Fibroblast of lung (primary cell): ENCODE measurements around the gene BAD. TPM values are rescaled to one million over a fixed set of nuclear protein-coding genes. Genes with fewer than 3 reads are reported as not detected.

Experiments used
- DNase-seq, 2 donors: peaks; one replicate each; pipeline versions ENCODE4 v3.0.0 to v3.0.0-alpha.2; 2010; ENCODE audit warnings: low read depth in 2 of 2
- H2AFZ ChIP-seq: 2 replicates; pipeline ENCODE4 v1.5.1; 2012; ENCODE audit warnings: low read length, control low read depth, inconsistent platforms
- H3K27ac ChIP-seq: 2 replicates; pipeline ENCODE4 v1.5.1; 2011; ENCODE audit warnings: low read length, control low read depth; ENCODE audit not compliant: insufficient read depth
- H3K27me3 ChIP-seq: 2 replicates; pipeline ENCODE4 v1.5.1; 2011; ENCODE audit warnings: mild to moderate bottlenecking, low read length; ENCODE audit not compliant: control insufficient read depth, insufficient read depth
- H3K36me3 ChIP-seq: 2 replicates; pipeline ENCODE4 v1.5.1; 2011; ENCODE audit warnings: low read length; ENCODE audit not compliant: control insufficient read depth, insufficient read depth
- H3K4me1 ChIP-seq: 2 replicates; pipeline ENCODE4 v1.5.1; 2011; ENCODE audit warnings: low read length; ENCODE audit not compliant: control insufficient read depth, insufficient read depth; ENCODE audit errors: extremely low read depth
- H3K4me2 ChIP-seq: 2 replicates; pipeline ENCODE4 v1.5.1; 2011; ENCODE audit warnings: low read length, control low read depth; ENCODE audit not compliant: insufficient read depth; ENCODE audit errors: extremely low read depth
- H3K4me3 ChIP-seq, 4 experiments: fragments of 200-600 bp in 1 of 4; sonication (generic) in 1 of 4; replicated peaks in 1 of 4; 2 replicates each; pipeline ENCODE4 v1.5.1; 2011 to 2016; ENCODE audit warnings: low read length in 4 of 4, low read depth in 3 of 4, mild to moderate bottlenecking in 3 of 4, control low read depth in 2 of 4, inconsistent platforms in 1 of 4, mixed read lengths in 1 of 4; ENCODE audit not compliant: insufficient read depth in 1 of 4; ENCODE audit errors: control extremely low read depth in 1 of 4
- H3K79me2 ChIP-seq: 2 replicates; pipeline ENCODE4 v1.5.1; 2012; ENCODE audit warnings: mild to moderate bottlenecking, low read length, inconsistent platforms; ENCODE audit not compliant: control insufficient read depth, insufficient read depth
- H3K9ac ChIP-seq: 2 replicates; pipeline ENCODE4 v1.5.1; 2011; ENCODE audit warnings: mild to moderate bottlenecking, low read length, control low read depth; ENCODE audit not compliant: insufficient read depth
- H3K9me3 ChIP-seq: 2 replicates; pipeline ENCODE4 v1.5.1; 2012; ENCODE audit warnings: low read depth, low read length; ENCODE audit not compliant: control insufficient read depth, insufficient read depth
- H4K20me1 ChIP-seq: 2 replicates; pipeline ENCODE4 v1.5.1; 2011; ENCODE audit warnings: low read length; ENCODE audit not compliant: control insufficient read depth, insufficient read depth; ENCODE audit errors: extremely low read depth
- CTCF ChIP-seq, 2 donors: IDR thresholded peaks in 1 of 2; conservative IDR thresholded peaks in 1 of 2; 1 replicate in 1 of 2; 2 replicates in 1 of 2; pipeline ENCODE4 v1.5.1; 2011 to 2012; ENCODE audit warnings: low read length in 2 of 2, control low read depth in 1 of 2, inconsistent platforms in 1 of 2, low read depth in 1 of 2, mild to moderate bottlenecking in 1 of 2
- EZH2 ChIP-seq: IDR thresholded peaks from 2 replicates; pipeline ENCODE4 v1.5.1; 2012; ENCODE audit warnings: low read length, control low read depth, mild to moderate bottlenecking; ENCODE audit errors: missing control alignments
- polyA plus RNA-seq, 2 donors: library from polyadenylated mRNA; depleted of rRNA in 1 of 2; stranded (reverse) in 1 of 2; unstranded in 1 of 2; fragments of >200 nt; gene quantifications; 2 replicates each; pipeline ENCODE4 v1.2.1, GENCODE V29; 2011 to 2012; ENCODE audit warnings: missing spikeins in 1 of 2
- total RNA-seq: library from RNA; depleted of rRNA; stranded (reverse); fragments of >200 nt; gene quantifications from 2 replicates; pipeline ENCODE4 v1.2.1, GENCODE V29; 2014

Gene BAD
- total and polyA plus RNA-seq, 2 donors (not counting 1 experiment from before 2014, with no cell fraction given): 31.6 to 79.9 TPM

- Histone ChIP-seq H3K27me3 (peaks cover 57% of the 10 kb centered on the region), H3K4me2 (no peak overlapping the region), H3K79me2 (no peaks in the 10 kb centered on the region), H3K27ac (no peak overlapping the region), H2AFZ (no peak overlapping the region), H3K4me1 (peaks cover 4% of the 10 kb centered on the region), H3K36me3 (no peaks in the 10 kb centered on the region), H3K4me3 (no peak overlapping the region), H3K9ac (no peak overlapping the region), H4K20me1 (no peaks in the 10 kb centered on the region), H3K9me3 (no peaks in the 10 kb centered on the region)
- TF ChIP-seq EZH2 (no peak), CTCF (conservative IDR thresholded peaks at IDR 0.05 in 1 of 2, IDR thresholded peaks at IDR 0.05 in 1 of 2; ENCODE audit: low read depth in 1 of 2, low read length in 2 of 2) (no peak)
- no peak for DNase-seq
Measured at GRCh38 chr11:64297699-64298358, 13.4 kb upstream of the BAD start.

GRCh38 chr11:64296830-64297698, 12.6 kb upstream of the BAD start:
- Histone ChIP-seq H2AFZ (no peak overlapping the region), H3K27me3 (peaks cover 65% of the 10 kb centered on the region), H3K27ac (no peak overlapping the region), H4K20me1 (no peaks in the 10 kb centered on the region), H3K4me3 (no peak overlapping the region), H3K79me2 (no peaks in the 10 kb centered on the region), H3K9ac (no peak overlapping the region), H3K4me2 (no peak overlapping the region), H3K36me3 (no peaks in the 10 kb centered on the region), H3K4me1 (peaks cover 4% of the 10 kb centered on the region), H3K9me3 (no peaks in the 10 kb centered on the region)
- TF ChIP-seq EZH2: no peak
- TF ChIP-seq CTCF (conservative IDR thresholded peaks at IDR 0.05 in 1 of 2, IDR thresholded peaks at IDR 0.05 in 1 of 2; ENCODE audit: low read depth in 1 of 2, low read length in 2 of 2): no peak
- DNase-seq: no peak

- Histone ChIP-seq H3K4me3 (no peak overlapping the region), H3K27ac (no peak overlapping the region), H3K9ac (no peak overlapping the region), H3K9me3 (no peaks in the 10 kb centered on the region), H3K4me2 (no peak overlapping the region), H3K79me2 (no peaks in the 10 kb centered on the region), H3K36me3 (no peaks in the 10 kb centered on the region), H3K27me3 (peaks cover 70% of the 10 kb centered on the region), H3K4me1 (peaks cover 4% of the 10 kb centered on the region), H4K20me1 (no peaks in the 10 kb centered on the region), H2AFZ (no peak overlapping the region)
- peak; percentile 18 for TF ChIP-seq EZH2
- no peak for TF ChIP-seq CTCF (conservative IDR thresholded peaks at IDR 0.05 in 1 of 2, IDR thresholded peaks at IDR 0.05 in 1 of 2; ENCODE audit: low read depth in 1 of 2, low read length in 2 of 2)
- no peak for DNase-seq
Measured at GRCh38 chr11:64296236-64296635, 11.8 kb upstream of the BAD start.
